Medulla oblongata (tissue), 1 donor: ENCODE results near the gene RAC3.

Source experiments
- DNase-seq: peaks from one replicate; pipeline ENCODE4 v3.0.0-alpha.2; 2015; ENCODE audit errors: extremely low spot score

RAC3 gene

DNA sequence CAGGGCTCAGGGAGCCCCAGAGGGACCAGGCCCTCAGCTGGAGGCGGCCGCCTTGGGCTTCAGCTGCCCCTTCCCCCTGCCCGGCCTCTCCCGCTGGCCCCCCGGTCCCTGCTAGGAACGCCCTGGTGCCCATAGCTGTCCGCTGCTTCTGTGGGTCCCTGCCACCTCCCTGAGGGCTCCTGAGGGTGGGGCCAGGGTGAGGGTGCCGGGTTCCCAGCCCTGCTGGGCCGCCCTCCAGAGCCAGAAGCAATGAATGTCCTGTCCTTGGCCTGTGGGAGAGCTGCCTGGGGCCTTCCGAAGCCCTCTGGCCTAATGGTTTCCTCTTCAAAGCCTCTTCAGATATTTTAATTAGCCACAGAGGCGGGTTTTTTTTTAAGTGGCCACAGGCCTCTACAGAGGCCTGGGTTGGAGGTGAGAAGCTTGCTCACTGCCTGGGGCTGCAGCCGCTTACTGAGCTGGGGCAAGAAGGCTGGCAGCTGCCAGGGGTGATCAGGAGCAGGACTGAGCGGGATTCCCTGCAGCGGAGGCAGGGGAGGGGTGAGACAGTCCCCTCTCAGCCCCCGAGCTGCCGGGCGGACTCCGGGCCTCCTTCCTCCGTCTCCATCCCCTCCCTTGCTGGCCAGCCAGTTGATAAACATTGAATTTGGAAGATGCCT, 18.7 kb upstream of the RAC3 start:
- DNase-seq, result no peak

- DNase-seq, result peak; percentile 56
These were observed 18.1 kb upstream of the RAC3 start for GRCh38 chr17:82013341-82013740.

- DNase-seq, result no peak
These were observed 17.6 kb upstream of the RAC3 start for GRCh38 chr17:82013772-82014321.

- DNase-seq, result no peak
These were observed 17.0 kb upstream of the RAC3 start for GRCh38 chr17:82014432-82014831.

- no peak for DNase-seq
These were observed 16.5 kb upstream of the RAC3 start for GRCh38 chr17:82014971-82015310.

- DNase-seq, result no peak
These were observed 16.0 kb upstream of the RAC3 start for GRCh38 chr17:82015311-82015971.

GRCh38 chr17:82016061-82016874, 15.2 kb upstream of the RAC3 start:
- DNase-seq, result no peak

DNA sequence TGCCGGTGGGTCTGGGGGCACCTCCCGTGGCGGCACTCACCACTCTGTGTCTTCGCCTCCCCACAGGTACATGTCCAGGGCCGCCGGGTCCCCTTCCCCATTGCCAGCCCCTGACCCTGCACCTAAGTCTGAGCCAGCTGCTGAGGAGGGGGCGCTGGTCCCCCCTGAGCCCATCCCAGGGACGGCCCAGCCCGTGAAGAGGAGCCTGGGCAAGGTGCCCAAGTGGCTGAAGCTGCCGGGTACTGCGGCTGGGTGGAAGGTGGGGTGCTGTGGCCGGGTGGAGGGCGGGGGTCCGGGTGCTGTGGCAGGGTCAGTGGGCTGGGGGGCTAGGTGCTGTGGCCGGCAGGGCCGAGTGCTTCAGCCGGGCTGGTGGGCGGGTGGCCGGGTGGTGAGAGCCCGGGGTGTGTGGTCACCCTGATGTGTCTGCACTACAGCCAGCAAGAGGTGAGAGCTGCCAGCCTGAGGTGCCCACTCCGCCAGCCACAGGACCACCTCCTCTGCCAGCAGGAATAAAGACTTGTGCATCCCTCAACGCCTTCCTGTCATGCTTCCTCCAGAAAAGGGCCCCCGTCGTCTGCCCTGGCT, 14.5 kb upstream of the RAC3 start:
- no peak for DNase-seq

DNA sequence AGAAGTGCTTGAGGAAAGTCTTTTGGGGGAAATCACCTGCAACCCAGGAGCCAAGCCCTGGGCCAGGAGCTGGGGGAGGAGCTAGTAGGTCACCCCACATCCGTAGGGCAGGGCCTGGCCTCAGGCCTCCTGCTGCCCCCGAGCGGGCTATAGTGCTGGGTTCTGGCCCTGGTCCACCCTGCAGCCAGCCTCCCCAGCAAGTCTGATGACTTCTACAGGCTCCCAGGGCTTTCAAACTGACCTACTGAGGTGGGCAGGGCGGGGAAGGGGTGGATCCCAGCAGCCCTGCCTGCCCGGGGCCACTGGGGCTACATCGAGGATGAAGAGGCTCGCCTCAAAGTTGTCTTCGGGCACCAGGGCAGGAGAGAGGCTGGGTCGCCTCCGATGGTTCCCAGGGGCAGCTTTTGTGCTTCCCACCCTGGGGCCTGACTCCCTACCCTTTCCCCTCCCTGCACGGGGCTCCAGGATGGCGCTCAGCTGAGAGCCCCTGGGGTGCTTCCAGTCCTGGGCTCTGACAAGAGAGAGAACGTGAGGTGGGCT, 13.8 kb upstream of the RAC3 start:
- no peak for DNase-seq

- DNase-seq, result no peak
These were observed 13.1 kb upstream of the RAC3 start for GRCh38 chr17:82018152-82018988.

DNA sequence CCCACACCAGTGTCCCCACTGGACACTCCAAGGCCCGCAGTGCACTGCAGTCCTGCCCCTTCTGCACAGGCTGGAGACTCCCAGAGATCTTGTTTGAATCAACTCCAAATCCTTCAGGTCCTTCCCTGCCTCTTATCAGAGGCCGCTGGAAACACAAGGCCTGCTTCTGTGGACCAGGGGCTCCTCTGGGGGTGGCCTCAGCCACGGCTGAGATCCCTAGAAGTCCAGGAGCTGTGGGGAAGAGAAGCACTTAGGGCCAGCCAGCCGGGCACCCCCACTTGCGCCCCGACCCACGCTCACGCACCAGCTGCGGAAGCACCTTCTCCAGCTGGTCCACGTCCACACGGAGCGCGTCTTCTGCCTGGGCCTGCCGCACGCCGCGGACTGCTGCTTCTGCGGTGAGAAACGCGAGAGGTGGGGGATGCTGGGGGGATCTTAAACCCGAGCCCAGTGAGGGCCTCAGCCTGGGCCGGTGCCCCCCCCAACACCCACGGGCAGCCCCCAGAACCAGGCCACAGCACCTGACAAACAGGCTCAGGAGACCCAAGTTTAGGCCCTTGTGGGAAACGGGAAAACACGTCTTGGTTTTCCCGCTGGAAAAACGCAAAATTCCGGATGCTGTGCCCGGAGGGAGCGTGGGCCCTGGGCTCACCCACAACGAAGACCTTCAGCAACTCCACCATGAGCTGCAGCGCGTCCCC, 12.3 kb upstream of the RAC3 start:
- DNase-seq, result no peak

- DNase-seq, result no peak
These were observed 11.5 kb upstream of the RAC3 start for GRCh38 chr17:82019690-82020571.

DNA sequence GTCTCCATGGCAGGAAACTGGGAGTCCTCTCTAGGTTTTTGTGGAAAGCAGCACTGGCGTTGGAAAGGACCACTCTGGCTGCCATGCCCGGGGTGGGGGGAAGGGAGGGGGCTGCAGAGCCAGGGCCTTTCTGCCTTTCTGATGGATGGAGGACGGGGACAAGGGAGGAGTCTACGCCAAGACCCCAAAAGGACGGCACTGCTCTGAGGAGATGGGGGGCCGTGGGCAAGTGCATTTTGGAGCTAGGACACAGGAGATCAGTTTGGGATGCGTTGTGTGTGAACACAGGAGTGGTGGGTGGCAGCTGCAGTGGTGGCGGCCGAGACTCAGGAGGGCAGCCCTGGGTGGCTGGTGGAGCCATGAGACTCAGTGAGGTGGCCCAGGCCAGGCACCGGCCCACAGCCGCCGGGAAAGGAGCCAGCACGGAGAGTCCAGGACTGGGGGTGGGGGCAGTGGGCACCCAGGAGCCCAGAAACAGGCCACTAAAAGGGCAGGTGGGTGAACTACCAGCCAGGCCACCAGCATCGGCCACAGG, 10.8 kb upstream of the RAC3 start:
- DNase-seq, result peak; percentile 29

DNA sequence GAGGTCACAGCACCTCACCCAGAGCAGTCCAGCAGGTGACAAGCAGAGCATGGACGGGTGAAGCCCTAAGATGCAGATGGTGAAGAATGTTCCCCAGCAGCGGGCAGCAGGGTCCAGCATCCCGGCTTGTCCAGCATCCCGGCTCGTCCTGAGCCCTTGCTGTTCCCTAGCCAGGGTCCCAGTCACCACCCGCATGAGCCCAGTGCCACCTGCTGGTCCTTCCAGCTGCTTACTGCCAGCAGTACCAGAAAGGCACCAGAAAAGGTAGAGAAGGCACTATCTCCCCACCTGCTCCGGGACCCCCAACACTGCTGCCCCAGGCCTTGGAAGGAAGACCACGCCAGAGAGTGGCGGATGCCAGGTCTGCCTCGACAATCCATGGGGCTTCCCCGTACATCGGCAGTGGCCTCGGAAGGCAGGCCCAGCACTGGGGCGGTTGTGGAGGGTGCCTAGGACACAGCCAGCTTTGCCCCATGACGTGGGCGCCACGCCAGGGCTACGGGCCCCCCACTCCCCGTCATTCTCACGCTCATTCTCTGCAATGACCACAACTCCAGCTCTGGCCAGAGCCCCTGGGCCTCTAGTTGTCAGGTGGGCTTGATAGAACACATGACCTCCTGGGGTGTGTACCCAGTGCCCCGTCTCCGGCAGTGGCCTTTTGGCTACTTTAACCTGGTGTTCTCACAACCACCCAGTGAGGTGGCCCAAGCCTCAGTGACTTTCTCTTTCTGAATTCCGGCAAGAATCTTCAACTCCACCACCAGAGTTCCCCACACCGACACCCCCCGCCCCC, 10.2 kb upstream of the RAC3 start:
- DNase-seq, result peak; percentile 82

GRCh38 chr17:82021900-82022309, 9.6 kb upstream of the RAC3 start:
- DNase-seq, result no peak

DNA sequence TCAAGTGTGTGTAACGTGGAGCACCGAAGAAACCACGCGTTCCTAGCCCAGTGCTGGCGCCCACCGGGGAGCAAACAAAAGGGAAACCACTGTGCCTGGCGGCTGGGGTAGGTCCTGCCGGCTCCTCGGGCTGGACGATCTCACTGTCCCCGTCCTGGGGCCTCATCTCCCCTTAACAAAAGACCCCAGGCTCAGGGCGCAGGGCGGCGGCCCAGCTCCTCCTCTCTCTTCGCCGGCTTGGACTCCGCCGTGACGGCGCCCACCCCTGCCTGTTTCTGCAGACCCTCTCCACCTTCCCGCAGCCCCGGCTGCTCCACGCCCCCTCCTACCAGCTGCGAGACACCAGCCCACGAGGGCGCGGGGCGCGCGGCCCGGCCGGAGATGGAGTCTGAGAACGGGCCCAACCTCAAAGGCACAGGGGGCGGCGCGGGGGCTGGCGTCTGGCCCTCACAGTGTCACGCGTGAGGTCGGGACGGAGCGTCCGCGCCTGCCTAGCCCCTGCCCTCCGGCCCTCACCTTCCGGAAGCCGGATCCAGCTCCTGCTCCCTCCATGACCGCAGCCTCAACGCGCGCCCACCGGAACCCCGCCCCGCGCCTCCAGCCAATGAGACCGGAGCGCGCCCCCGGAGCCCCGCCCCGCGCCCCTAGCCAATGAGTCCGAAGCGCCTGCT, 9.0 kb upstream of the RAC3 start, which contains the start of gene CENPX:
TSS of gene CENPX (minus strand) at position 569 of the 671 bp plus-strand sequence. CDS start at position 552, 17 bp downstream.
- no peak for DNase-seq

DNA sequence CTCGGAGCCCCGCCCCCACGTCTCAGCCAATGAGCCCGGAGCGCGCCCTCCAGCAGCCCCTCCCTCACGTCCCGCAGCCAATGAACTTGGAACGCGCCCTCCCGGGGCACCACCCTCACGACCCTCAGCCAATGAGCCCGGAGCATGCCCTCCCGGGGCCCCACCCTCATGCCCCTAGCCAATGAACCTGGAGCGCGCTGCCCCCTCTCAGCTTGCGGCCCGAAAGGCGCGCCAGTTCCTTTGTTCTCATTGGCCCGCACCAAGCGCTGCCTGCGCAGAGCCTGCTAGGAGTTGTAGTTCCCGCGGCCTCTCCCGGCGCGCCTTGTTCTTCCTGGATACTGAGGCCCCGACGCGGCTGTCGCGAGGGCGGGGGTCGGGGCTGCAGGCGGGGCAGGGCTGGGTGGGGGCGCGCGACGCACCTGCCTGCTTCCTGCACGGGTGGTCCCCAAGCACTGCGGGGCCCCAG, 8.5 kb upstream of the RAC3 start, which contains the start of gene LRRC45:
TSS of gene LRRC45 (plus strand) at position 325 of the 466 bp plus-strand sequence. CDS start 339 bp downstream, outside the sequence.
- peak; percentile 99 for DNase-seq
